GM19372 (cell line): ENCODE results near the gene ZC3H13.

Experiments used
- ATAC-seq: cut with Tn5 transposase; IDR thresholded peaks from one replicate; pipeline ENCODE4 v1.9.1; 2021; ENCODE audit warnings: mild to moderate bottlenecking, low read depth, moderate library complexity; ENCODE audit not compliant: unreplicated experiment

ZC3H13 gene

DNA sequence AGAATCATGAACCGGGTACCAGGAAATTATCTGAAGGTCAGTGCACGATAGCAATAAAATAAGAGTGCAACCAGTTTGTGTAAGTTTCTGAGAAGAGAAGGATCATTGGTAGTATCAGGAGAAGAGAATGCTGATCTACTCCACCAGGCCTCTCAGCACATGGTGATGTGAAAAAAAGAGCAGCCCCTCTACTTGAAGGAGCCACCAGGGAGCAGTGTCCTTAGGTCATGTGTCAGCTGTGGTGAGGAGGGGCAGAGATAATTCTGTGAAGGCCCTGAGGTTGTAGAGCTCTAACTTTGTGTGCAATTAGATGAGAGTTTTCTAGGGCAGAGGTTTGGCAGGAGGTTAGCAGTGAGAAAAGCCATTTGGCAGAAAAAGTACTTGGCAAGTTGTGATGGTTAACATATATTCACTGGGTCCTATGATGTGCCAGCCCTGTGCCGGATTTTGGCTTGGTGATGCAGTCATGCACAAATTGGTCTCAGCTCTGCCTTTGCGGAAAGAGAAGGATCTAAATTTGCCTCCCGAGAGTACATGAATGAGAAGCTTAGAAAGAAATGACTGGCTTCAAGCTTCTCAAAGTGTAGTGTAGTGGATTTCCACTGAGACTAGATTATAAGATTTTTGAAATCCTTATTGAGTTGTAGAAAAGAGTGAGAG lies 19.2 kb upstream of the ZC3H13 start:
- ATAC-seq = peak; percentile 84

DNA sequence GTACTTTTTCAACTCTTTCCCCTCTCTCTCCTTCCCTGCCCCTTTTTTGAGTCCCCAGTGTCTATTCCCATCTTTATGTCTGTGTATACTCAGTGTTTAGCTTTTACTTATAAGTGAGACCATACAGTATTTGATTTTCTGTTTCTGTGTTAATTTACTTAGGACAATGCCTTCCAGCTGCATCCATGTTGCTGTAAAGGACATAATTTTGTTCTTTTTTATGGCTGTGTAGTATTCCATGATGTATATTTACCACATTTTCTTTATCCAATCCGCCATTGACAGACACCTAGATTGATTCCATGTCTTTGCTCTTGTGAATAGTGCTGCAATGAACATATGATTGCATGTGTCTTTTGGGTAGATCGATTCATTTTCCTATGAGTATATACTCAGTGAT lies 10.7 kb upstream of the ZC3H13 start:
- ATAC-seq = no peak

- no peak for ATAC-seq
These were observed 9.6 kb upstream of the ZC3H13 start for GRCh38 chr13:46062185-46062584.

- ATAC-seq = no peak
These were observed 6.9 kb upstream of the ZC3H13 start for GRCh38 chr13:46059405-46059804.

DNA sequence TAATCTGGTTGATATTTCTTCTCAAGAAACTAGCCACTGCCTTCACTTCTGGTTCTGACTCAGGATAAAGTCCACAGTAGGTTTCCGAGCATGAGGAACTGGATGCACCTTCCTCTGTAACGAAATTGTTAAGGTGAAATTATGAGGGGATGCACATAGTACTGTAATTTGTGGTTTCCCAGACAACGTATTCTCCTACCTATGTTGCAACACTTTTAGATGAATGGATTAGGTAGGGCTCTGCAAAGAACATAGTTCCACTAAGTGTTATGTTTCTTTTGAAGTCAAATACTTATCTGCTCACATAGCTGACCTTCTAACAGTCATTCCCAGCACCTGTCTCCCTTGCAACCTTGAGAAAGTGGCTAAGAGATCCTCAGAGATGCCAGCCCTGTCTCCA lies 5.7 kb upstream of the ZC3H13 start:
- no peak for ATAC-seq

DNA sequence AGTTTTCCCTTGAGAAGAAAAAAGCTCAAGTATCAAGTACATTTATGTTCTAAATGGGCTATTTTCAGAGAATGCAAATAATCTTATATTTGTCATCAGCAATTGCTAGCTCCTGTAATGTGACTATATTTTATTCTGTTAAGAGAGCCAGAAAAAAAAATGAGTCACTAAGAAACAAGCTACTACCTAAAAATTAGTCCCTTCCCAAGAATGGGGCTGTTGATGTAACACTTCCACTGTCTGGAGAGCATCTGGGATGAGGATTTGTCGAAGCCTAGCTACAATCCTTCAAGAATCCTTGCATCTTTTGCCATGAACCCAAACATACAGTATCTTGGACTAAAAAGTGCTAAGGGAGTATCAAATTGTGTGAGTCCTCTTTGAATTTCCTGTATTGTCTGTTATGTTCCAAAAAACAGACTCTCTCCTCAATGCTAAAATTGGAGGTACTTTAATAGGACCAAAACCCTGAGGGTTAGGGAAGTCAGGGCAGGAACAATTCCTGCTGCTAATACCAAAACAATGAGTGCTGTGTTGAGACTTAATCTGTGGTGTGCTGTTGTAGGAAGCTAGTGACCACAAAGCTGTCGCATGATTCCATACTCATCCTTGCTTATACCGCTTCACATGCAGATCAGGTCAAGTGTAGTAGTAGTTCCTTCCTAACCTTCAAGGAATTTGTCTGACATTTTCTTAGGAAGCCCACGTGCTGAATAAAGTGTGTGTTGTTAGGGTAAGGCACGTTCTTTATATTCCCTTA lies 4.9 kb upstream of the ZC3H13 start:
- ATAC-seq = no peak

DNA sequence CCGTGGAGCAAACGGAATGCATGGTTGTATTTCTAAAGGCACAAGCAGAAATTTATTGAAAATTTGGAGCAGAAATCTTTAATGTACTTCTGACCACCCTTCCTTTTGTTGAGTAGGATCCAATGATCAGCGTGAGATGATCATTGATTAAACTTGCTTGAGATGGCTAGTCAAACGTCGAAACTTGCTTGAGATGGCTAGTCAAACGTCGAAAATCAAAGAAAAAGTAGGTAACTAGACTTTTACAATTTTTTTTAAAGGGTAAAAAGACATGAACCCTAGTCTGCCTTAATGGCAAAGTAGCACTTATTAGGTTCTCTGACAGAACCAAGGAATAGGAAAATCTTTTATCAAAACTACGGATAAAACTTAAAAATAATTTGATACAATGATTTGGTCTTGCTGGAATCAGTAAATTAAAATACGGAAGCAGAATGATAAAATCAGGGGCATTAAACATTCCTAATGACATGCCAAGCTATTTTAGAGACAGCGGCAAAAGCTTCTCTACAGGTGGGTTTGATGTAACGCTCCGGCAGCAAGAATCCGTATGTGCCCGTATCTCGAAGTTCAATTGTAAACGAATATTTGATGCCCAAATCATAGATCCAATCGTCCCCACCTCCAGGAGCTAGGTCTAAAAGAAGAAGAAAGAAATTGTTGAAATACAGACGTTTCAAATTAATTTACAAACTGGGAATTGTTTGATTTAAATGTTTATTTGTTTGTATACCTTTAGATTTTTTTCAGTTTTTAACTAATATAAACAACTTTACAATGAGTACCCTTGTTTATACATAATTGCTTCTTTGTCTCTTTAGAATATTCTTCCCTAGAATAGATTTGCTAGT lies 841 bp upstream of the ZC3H13 start:
- ATAC-seq = no peak

DNA sequence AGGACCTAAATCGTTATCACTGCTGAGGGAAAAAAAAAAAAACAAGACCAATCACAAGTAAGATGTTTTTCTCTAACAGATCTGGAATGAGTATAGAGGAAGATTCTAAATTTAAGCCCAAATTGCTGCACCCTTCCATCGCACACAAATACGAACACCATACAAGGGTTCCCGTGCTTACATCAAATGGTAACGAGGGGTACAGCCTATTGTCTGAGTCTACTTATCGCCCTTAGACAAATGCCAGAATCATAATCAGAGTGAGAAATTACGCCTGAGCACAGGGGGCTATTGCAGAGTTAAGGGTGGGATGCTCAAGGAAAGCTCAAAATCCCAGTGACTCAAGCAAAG lies 603 bp downstream of the ZC3H13 start:
- ATAC-seq = no peak

DNA sequence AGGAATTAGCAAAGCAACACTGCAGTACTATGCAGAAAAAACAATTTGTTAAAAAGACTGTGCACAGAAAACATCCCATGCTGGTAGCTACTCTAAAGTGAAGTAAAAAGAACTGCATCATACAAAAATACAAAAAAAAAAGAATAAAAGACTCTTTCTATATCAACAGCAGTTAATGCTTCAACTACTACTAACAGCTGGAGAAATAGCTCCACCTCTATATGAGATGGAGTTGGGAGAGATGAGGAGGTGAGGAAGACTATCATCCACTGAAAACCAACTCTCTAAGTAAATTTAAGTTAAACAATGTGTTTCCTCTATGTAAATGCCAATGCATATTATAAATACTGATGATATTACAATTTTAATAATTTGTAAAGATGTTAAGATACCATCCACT lies 1.8 kb downstream of the ZC3H13 start:
- ATAC-seq = no peak

DNA sequence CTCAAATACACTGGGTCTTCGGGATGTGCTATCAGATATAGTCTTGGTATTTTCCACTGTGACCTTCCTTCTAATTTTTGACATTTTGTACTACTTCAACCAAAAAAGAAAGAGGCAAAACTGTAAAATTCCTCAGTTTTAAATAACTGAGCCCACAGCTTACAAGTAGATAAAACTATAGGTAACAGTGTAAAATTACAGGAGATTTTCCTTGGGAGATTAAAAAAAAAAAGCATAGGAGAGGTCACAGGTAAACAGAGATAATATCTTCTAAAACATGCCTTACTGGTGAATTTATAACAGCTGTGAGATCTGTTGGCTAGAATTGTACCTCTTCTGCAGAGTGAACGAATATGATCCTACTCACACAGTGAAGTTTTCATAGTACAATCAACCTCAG lies 7.1 kb downstream of the ZC3H13 start:
- no peak for ATAC-seq

DNA sequence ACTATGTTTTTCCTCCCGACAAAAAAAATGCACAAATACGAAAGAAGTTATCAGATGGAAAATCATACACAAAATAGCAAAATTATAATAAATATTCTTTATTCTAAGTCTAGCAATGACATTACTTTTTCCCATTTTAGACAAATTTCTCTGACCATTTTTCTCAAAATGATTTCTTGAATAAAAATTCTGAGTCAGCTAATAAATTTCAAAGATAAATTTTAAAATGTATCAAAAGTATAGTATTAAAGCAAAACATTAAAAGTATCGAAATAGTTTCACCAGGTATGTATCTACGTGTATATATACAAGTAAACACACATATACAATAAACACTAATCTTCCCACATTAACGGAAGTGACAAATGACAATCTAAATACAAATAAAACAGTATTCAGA lies 8.9 kb downstream of the ZC3H13 start:
- no peak for ATAC-seq

GRCh38 chr13:46041419-46041839 lies 11.1 kb downstream of the ZC3H13 start:
- no peak for ATAC-seq

GRCh38 chr13:46040763-46041162 lies 11.8 kb downstream of the ZC3H13 start:
- no peak for ATAC-seq

- no peak for ATAC-seq
These were observed 12.9 kb downstream of the ZC3H13 start for GRCh38 chr13:46039411-46040182.

DNA sequence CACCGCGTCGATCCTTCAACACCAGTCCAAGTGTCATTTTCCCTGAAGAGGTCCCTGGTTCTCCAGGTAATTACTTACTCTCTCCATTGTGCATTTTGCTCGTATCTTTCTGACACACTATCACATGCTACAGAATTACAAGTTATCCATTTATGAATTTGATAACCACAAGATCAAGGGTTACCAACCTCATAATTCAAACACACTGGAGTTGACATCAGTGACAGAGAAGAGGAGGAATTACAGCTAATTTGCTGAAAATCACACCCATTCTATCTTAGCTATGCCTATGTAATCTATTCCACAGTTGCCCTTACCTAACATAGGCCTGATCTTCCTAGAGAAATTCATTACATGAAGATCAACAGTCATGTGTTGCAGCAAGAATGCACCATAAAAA lies 14.2 kb downstream of the ZC3H13 start:
- no peak for ATAC-seq

GRCh38 chr13:46035066-46035465 lies 17.5 kb downstream of the ZC3H13 start:
- ATAC-seq = no peak

DNA sequence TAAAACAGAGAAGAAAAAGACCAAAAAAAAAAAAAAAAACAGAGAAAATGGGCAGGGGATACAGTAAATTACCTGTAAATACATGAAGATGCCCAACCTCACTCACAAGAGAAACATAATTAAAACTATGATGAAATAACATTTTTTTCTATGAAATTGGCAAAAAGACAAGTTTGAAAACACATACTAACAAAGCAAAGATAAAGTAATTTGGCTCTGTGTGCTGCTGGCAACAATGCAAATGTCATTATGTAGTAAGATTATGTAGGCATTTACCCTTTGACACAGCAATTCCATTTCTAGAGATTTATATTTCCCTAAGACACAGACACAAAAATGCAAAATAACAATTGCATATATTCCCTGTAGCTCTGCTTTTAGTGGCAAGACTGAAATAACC lies 20.2 kb downstream of the ZC3H13 start:
- ATAC-seq = no peak

DNA sequence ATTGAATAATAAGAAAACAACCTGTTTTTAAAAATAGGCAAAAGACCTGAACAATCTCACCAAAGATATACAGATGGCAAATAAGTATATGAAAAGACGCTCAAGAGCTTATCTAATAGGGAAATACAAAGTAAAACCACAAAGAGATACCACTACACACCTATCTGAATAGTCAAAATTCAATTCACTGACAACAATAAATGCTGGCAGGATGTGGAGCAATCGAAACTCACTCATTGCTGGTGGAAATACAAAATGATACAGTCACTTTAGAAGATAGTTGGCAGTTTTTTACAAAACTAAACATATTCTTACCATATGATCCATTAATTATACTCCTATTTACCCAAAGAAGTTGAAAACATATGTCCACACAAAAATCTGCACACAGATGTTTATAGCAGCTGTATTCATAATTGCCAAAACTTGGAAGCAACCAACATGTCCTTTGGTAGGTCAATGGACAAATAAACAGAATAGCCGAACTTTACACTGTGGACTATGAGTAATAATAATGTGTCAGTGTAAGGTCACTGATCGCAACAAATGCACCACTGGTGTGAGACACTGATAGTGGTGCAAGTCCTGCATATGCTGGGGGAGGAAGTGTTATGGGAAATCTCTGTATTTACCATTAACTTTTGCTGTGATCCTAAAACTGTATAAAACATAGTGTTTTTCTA lies 20.8 kb downstream of the ZC3H13 start:
- no peak for ATAC-seq

GRCh38 chr13:46025157-46025556 lies 27.4 kb downstream of the ZC3H13 start:
- ATAC-seq = no peak

GRCh38 chr13:46022481-46022880 lies 30.1 kb downstream of the ZC3H13 start:
- no peak for ATAC-seq
